Endothelial cell of umbilical vein (primary cell): ENCODE data around the gene SYT6. TPM values are rescaled to one million over a fixed set of nuclear protein-coding genes. Genes with fewer than 3 reads are reported as not detected.

Experiments used
- BruUV-seq: library from RNA; stranded (reverse); fragments of 400-500 nt; replicated peaks from 2 replicates; lab custom pipeline; 2021; lab: Mats Ljungman, UMichigan
- CTCF ChIA-PET: fragments of 300-600, 350-600 bp; sonication (Branson Sonifier 250); formaldehyde crosslinking; loops from one replicate; lab custom pipeline; 2021; ENCODE audit warnings: antibody characterized with exemption, inconsistent platforms; lab: Charles Lee
- POLR2A ChIA-PET: fragments of 300-600, 350-600 bp; sonication (Branson Sonifier 250); formaldehyde crosslinking; loops from one replicate; lab custom pipeline; 2021; ENCODE audit warnings: antibody characterized with exemption, inconsistent platforms; lab: Charles Lee
- DNase-seq: peaks from one replicate; pipeline ENCODE4 v3.0.0-alpha.2; 2011; ENCODE audit warnings: low read depth, low spot score
- FAIRE-seq: peaks from 2 replicates; lab custom pipeline; 2011; peaks lifted over from hg19 to GRCh38; lab: Jason Lieb, UNC
- H2AFZ ChIP-seq: 2 replicates; pipeline ENCODE4 v1.6.0; 2012; ENCODE audit warnings: low read depth, low read length, control low read depth, inconsistent platforms
- H3K27ac ChIP-seq: 2 replicates; pipeline ENCODE4 v1.5.1; 2011; ENCODE audit warnings: low read depth, mild to moderate bottlenecking, control low read depth, low read length, moderate library complexity; ENCODE audit not compliant: insufficient read depth
- H3K27me3 ChIP-seq, 2 experiments: 2 replicates each; pipeline versions ENCODE4 v1.6.0 to v1.6.1; 2011; ENCODE audit warnings: low read length in 2 of 2, mixed read lengths in 1 of 2; ENCODE audit not compliant: control insufficient read depth in 2 of 2, insufficient read depth in 2 of 2
- H3K36me3 ChIP-seq, 2 experiments: 2 replicates in 1 of 2; 3 replicates in 1 of 2; pipeline ENCODE4 v1.5.1; 2011; ENCODE audit warnings: low read length in 2 of 2, mild to moderate bottlenecking in 1 of 2, moderate library complexity in 1 of 2; ENCODE audit not compliant: control insufficient read depth in 2 of 2, insufficient read depth in 2 of 2; ENCODE audit errors: extremely low read depth in 1 of 2
- H3K4me1 ChIP-seq: 3 replicates; pipeline ENCODE4 v1.5.1; 2011; ENCODE audit warnings: mild to moderate bottlenecking, low read length; ENCODE audit not compliant: control insufficient read depth, insufficient read depth; ENCODE audit errors: extremely low read depth
- H3K4me2 ChIP-seq: 2 replicates; pipeline ENCODE4 v1.6.1; 2011; ENCODE audit warnings: low read length, control low read depth, mixed read lengths; ENCODE audit not compliant: insufficient read depth
- H3K4me3 ChIP-seq, 3 experiments: fragments of 200-600 bp in 1 of 3; sonication (generic), shearing (Covaris generic) in 1 of 3; replicated peaks in 1 of 3; 2 replicates each; pipeline ENCODE4 v1.5.1; 2011 to 2016; ENCODE audit warnings: control low read depth in 3 of 3, low read length in 3 of 3, mild to moderate bottlenecking in 2 of 3, inconsistent platforms in 1 of 3, low read depth in 1 of 3, moderate library complexity in 1 of 3; ENCODE audit not compliant: insufficient read depth in 1 of 3
- H3K79me2 ChIP-seq: 2 replicates; pipeline ENCODE4 v1.6.0; 2012; ENCODE audit warnings: low read length, inconsistent platforms; ENCODE audit not compliant: control insufficient read depth, insufficient read depth
- H3K9ac ChIP-seq: replicated peaks from 2 replicates; pipeline ENCODE3; 2011; ENCODE audit warnings: low read length, control low read depth; ENCODE audit not compliant: insufficient read depth; ENCODE audit errors: extremely low read depth
- H3K9me1 ChIP-seq: replicated peaks from 3 replicates; pipeline ENCODE4 v1.6.0; 2011; ENCODE audit warnings: mild to moderate bottlenecking, low read length; ENCODE audit not compliant: control insufficient read depth, insufficient read depth; ENCODE audit errors: extremely low read depth
- H3K9me3 ChIP-seq: replicated peaks from 2 replicates; pipeline ENCODE4 v1.5.1; 2012; ENCODE audit warnings: low read length, inconsistent platforms; ENCODE audit not compliant: control insufficient read depth, insufficient read depth
- H4K20me1 ChIP-seq: replicated peaks from 2 replicates; pipeline ENCODE3; 2011; ENCODE audit warnings: mild to moderate bottlenecking, low read length; ENCODE audit not compliant: control insufficient read depth, insufficient read depth; ENCODE audit errors: extremely low read depth
- CTCF ChIP-seq, 2 donors: IDR thresholded peaks; 1 replicate in 1 of 2; 2 replicates in 1 of 2; pipeline ENCODE4 v1.5.1; 2011; ENCODE audit warnings: low read length in 2 of 2, mild to moderate bottlenecking in 2 of 2, moderate library complexity in 2 of 2, control low read depth in 1 of 2, inconsistent platforms in 1 of 2, low read depth in 1 of 2; ENCODE audit not compliant: insufficient read depth in 1 of 2; ENCODE audit errors: extremely low read depth in 1 of 2
- EZH2 ChIP-seq: IDR thresholded peaks from 2 replicates; pipeline ENCODE4 v1.6.1; 2012; ENCODE audit warnings: borderline replicate concordance, low read depth, mild to moderate bottlenecking, moderate library complexity, low read length, inconsistent platforms; ENCODE audit not compliant: severe bottlenecking
- FOS ChIP-seq: IDR thresholded peaks from 2 replicates; pipeline ENCODE4 v1.6.1; 2011; ENCODE audit warnings: mild to moderate bottlenecking, low read length, moderate library complexity, borderline replicate concordance; ENCODE audit not compliant: insufficient read depth
- GATA2 ChIP-seq: IDR thresholded peaks from 2 replicates; pipeline ENCODE4 v1.7.0; 2011; ENCODE audit warnings: low read depth, mild to moderate bottlenecking, moderate library complexity, mixed read lengths, low read length; ENCODE audit not compliant: insufficient read length, insufficient read depth
- JUN ChIP-seq: IDR thresholded peaks from 2 replicates; pipeline ENCODE4 v1.6.1; 2011; ENCODE audit warnings: borderline replicate concordance, low read depth; ENCODE audit not compliant: insufficient read length, insufficient read depth
- MAX ChIP-seq: IDR thresholded peaks from 2 replicates; pipeline ENCODE4 v1.6.1; 2011; ENCODE audit not compliant: insufficient read depth, insufficient read length
- MYC ChIP-seq: IDR thresholded peaks from one replicate; pipeline ENCODE4 v1.6.1; 2011; ENCODE audit warnings: mild to moderate bottlenecking, low read depth, low read length
- POLR2A ChIP-seq: IDR thresholded peaks from 2 replicates; pipeline ENCODE4 v1.6.1; 2012; ENCODE audit warnings: low read depth, mild to moderate bottlenecking, control low read depth, low read length
- POLR2AphosphoS5 ChIP-seq: IDR thresholded peaks from 2 replicates; pipeline ENCODE4 v1.6.1; 2012; ENCODE audit warnings: low read depth, mild to moderate bottlenecking, control low read depth, low read length, moderate library complexity; ENCODE audit not compliant: insufficient read depth
- dilution Hi-C: fragments of 300-500 bp; cut with MboI; formaldehyde crosslinking; loops from one replicate; pipeline ENCODE4 v1.15.0; 2019; ENCODE audit warnings: low sequenced_read_pairs; ENCODE audit not compliant: extremely low pct_ligation_motif_present
- intact Hi-C: fragments of 100-400 bp; cut with micrococcal nuclease; formaldehyde crosslinking; loops from one replicate; pipeline ENCODE4 v1.10.0; 2022
- polyA plus RNA-seq, 4 experiments: library from polyadenylated mRNA; depleted of rRNA in 3 of 4; stranded (reverse) in 3 of 4; unstranded in 1 of 4; fragments of >200 nt; gene quantifications; 2 replicates each; pipeline versions ENCODE4 v1.2.1 to v1.2.3, GENCODE V29; 2011 to 2012; ENCODE audit warnings: missing spikeins in 1 of 4
- total RNA-seq: library from RNA; stranded (reverse); gene quantifications from 2 replicates; pipeline ENCODE4 v1.2.3, GENCODE V29; 2021

SYT6 gene
- total and polyA plus RNA-seq, 2 donors (not counting 3 experiments of a cell fraction or from before 2014, with no cell fraction given): 0.04 TPM; not detected in 1

GRCh38 chr1:114130213-114130612, 23.5 kb downstream of the SYT6 start:
- no peak for TF ChIP-seq MYC
- TF ChIP-seq FOS: no peak
- TF ChIP-seq CTCF (IDR thresholded peaks at IDR 0.05; ENCODE audit: extremely low read depth in 1 of 2, insufficient read depth in 1 of 2, low read depth in 1 of 2, low read length in 2 of 2): no peak
- no peak for TF ChIP-seq GATA2
- TF ChIP-seq POLR2AphosphoS5: no peak
- TF ChIP-seq EZH2: no peak
- TF ChIP-seq JUN: no peak
- no peak for TF ChIP-seq POLR2A
- TF ChIP-seq MAX: no peak

More at GRCh38 chr1:114130213-114130612, 23.5 kb downstream of the SYT6 start:
- H4K20me1 ChIP-seq: no peaks in the 10 kb centered on the region
- H3K9ac ChIP-seq: no peak overlapping the region
- DNase-seq (no peak), FAIRE-seq (no peak)
- no peak overlapping the region for H3K4me2 ChIP-seq
- H3K36me3 ChIP-seq: no peaks in the 10 kb centered on the region
- H3K4me3 ChIP-seq: no peak overlapping the region
- intact Hi-C loops (no loop called here), dilution Hi-C loops (no loop called here)
- H3K9me3 ChIP-seq: no peaks in the 10 kb centered on the region
- ChIA-PET POLR2A (no interaction called here), CTCF (interaction anchor here (1.4 kb wide), 1 partner anchor 10 kb away, joined by 5 read pairs; no protein-coding TSS in a partner anchor)
- no TSS peak for BruUV-seq
- H3K9me1 ChIP-seq: no peaks in the 10 kb centered on the region
- H3K27me3 ChIP-seq: peaks cover 0 to 3% of the 10 kb centered on the region in 2 experiments
- H3K4me1 ChIP-seq: no peaks in the 10 kb centered on the region
- no peak overlapping the region for H2AFZ ChIP-seq
- no peak overlapping the region for H3K27ac ChIP-seq
- no peaks in the 10 kb centered on the region for H3K79me2 ChIP-seq
